Heart left ventricle (tissue), 16 donors: ENCODE measurements around the gene GALNTL6. TPM values are rescaled to one million over a fixed set of nuclear protein-coding genes. Genes with fewer than 3 reads are reported as not detected.

Experiments
- ATAC-seq, 4 donors: fragments of 200-7000 bp; cut with Tn5 transposase; one replicate each; pipeline ENCODE4 v1.9.1; 2020 to 2022; ENCODE audit warnings: moderate library complexity in 4 of 4, mild to moderate bottlenecking in 3 of 4, moderate number of reproducible peaks in 1 of 4
- DNase-seq, 5 donors: peaks; one replicate each; pipeline ENCODE4 v3.0.0-alpha.2; 2020
- H3K27ac ChIP-seq, 12 donors: fragments of 200-600 bp; sonication (generic) in 4 of 12; one replicate each; pipeline versions ENCODE4 v1.5.0 to v1.8.0; 2016 to 2022; ENCODE audit warnings: mild to moderate bottlenecking in 2 of 12
- H3K27me3 ChIP-seq, 9 donors: fragments of 200-600 bp; sonication (generic) in 2 of 9; one replicate each; pipeline versions ENCODE4 v1.5.1 to v1.8.0; 2016 to 2022; ENCODE audit warnings: mild to moderate bottlenecking in 3 of 9
- H3K36me3 ChIP-seq, 9 donors: fragments of 200-600 bp; sonication (generic) in 2 of 9; one replicate each; pipeline versions ENCODE4 v1.5.0 to v1.8.0; 2018 to 2022; ENCODE audit warnings: mild to moderate bottlenecking in 2 of 9
- H3K4me1 ChIP-seq, 12 donors: fragments of 200-600 bp; sonication (generic) in 4 of 12; one replicate each; pipeline versions ENCODE4 v1.5.0 to v1.8.0; 2016 to 2022; ENCODE audit warnings: mild to moderate bottlenecking in 3 of 12
- H3K4me3 ChIP-seq, 12 donors: fragments of 200-600 bp; sonication (generic) in 4 of 12; one replicate each; pipeline versions ENCODE4 v1.5.0 to v1.8.0; 2017 to 2022; ENCODE audit warnings: mild to moderate bottlenecking in 9 of 12, moderate library complexity in 4 of 12
- H3K9me3 ChIP-seq, 12 donors: fragments of 200-600 bp; sonication (generic) in 4 of 12; one replicate each; pipeline versions ENCODE4 v1.5.0 to v1.8.0; 2016 to 2022; ENCODE audit warnings: mild to moderate bottlenecking in 1 of 12
- CTCF ChIP-seq, 12 donors: fragments of 200-600 bp; sonication (generic) in 4 of 12; IDR thresholded peaks; one replicate each; pipeline versions ENCODE4 v1.5.0 to v1.8.0; 2018 to 2022; ENCODE audit warnings: antibody characterized with exemption in 12 of 12, mild to moderate bottlenecking in 5 of 12
- POLR2A ChIP-seq, 2 donors: fragments of 450-650 bp; IDR thresholded peaks; one replicate each; pipeline ENCODE4 v1.6.1; 2017; ENCODE audit warnings: antibody characterized with exemption in 2 of 2, mild to moderate bottlenecking in 2 of 2, moderate library complexity in 2 of 2
- WGBS, 4 donors: extraction: QIAGEN DNeasy Blood & Tissue Kit in 2 of 4; methylation state at CpG; one replicate each; pipeline versions ENCODE4 v1.1.5 to v1.1.7; 2013 to 2018; 5-methylcytosine and 5-hydroxymethylcytosine counted together
- intact Hi-C, 10 donors: fragments of 100-400 bp; cut with DNase I; formaldehyde crosslinking; loops; one replicate each; pipeline versions ENCODE4 v1.11.1 to v1.14.2; 2022
- polyA plus RNA-seq, 2 donors: library from polyadenylated mRNA; stranded (reverse); fragments of 200-250 nt; gene quantifications; one replicate each; pipeline ENCODE4 v1.2.3, GENCODE V29; 2013
- total RNA-seq, 9 donors: library from RNA; depleted of rRNA in 2 of 9; stranded (reverse); fragments of >200 nt in 2 of 9; fragmentation: NEBNext Ultra II Directional in 3 of 9; extraction: Animal tissue kit (Norgen Biotek cat#: 25700) in 3 of 9; gene quantifications; one replicate each; pipeline versions ENCODE4 v1.1.0 to v1.2.4, GENCODE V29; 2016 to 2023
- donor health status: ischemic (EF 13 %, LVEDD 7.1; RV severe dilation, severe dysfunction).
- donor health status: healthy with polysubstance abuse.
- donor health status: DM: no; HTN: yes; CAD: no.
- donor health status: DM: no; HTN: no; CAD: no.
- donor health status: ischemic (EF 25% LVEDD 6.9; RV normal size, moderate dysfunction).
- donor health status: ischemic (EF 25% LVEDD 5.7; RV mildly dilated, moderate dysfunction).
- donor health status: healthy.
- donor health status: DM: yes; HTN: yes; CAD: no.
- donor health status: ischemic (EF 35%, LVEDD 5.7; RV mildly dilated, moderate dysfunction).
- donor health status: nonischemic (EF 11% LVEDD 7.7; RV severe dilation, severe dysfunction).
- donor health status: DM: yes; HTN: yes; CAD: no.
- donor health status: PGD.
- donor health status: ischemic (EF 29% LVEDD 5.4; RV normal size, mild dysfunction).
- donor health status: nonischemic (EF 23%, LVEDD 6.1; RV moderate dilation, normal function).

Gene GALNTL6
- total and polyA plus RNA-seq, 11 donors = 0.33 to 0.52 TPM; not detected in 9

- DNase-seq = no peak
- ATAC-seq = no peak
- no peak overlapping the region for H3K27ac ChIP-seq
- intact Hi-C loops = loop anchor here in 1 of 10 donors (10.0 kb wide), 1 partner anchor 363 kb away; no protein-coding TSS in a partner anchor
- no peaks in the 10 kb centered on the region for H3K9me3 ChIP-seq
- TF ChIP-seq POLR2A (IDR thresholded peaks at IDR 0.05) (no peak), CTCF (IDR thresholded peaks at IDR 0.05) (no peak)
- no peak overlapping the region for H3K4me3 ChIP-seq
- no peaks in the 10 kb centered on the region for H3K36me3 ChIP-seq
- no peaks in the 10 kb centered on the region for H3K27me3 ChIP-seq
- WGBS, 4 donors = 36 to 44% (median 40%) methylated on average over 3 of the region's 3 CpGs
- H3K4me1 ChIP-seq = no peaks in the 10 kb centered on the region
Measured at GRCh38 chr4:172207886-172208285, 394.7 kb downstream of the GALNTL6 start.

GRCh38 chr4:172220679-172221078, 407.5 kb downstream of the GALNTL6 start:
- TF ChIP-seq CTCF (IDR thresholded peaks at IDR 0.05) = no peak
- no peak for TF ChIP-seq POLR2A (IDR thresholded peaks at IDR 0.05)
- WGBS, 4 donors = 0% methylated on average over 1 of the region's 1 CpG
- H3K4me1 ChIP-seq = no peaks in the 10 kb centered on the region
- no peak overlapping the region for H3K4me3 ChIP-seq
- H3K27ac ChIP-seq = no peak overlapping the region
- intact Hi-C loops = no loop called here
- ATAC-seq = no peak
- H3K36me3 ChIP-seq = no peaks in the 10 kb centered on the region
- DNase-seq = no peak
- no peaks in the 10 kb centered on the region for H3K9me3 ChIP-seq
- no peaks in the 10 kb centered on the region for H3K27me3 ChIP-seq

- no peak for ATAC-seq
- Histone ChIP-seq H3K4me1 (no peaks in the 10 kb centered on the region), H3K27ac (no peak overlapping the region), H3K36me3 (no peaks in the 10 kb centered on the region), H3K9me3 (no peaks in the 10 kb centered on the region), H3K4me3 (no peak overlapping the region), H3K27me3 (no peaks in the 10 kb centered on the region)
- no peak for TF ChIP-seq POLR2A (IDR thresholded peaks at IDR 0.05)
- no peak for TF ChIP-seq CTCF (IDR thresholded peaks at IDR 0.05)
- DNase-seq = no peak
- intact Hi-C loops = no loop called here
- 86 to 92% (median 90%) methylated on average over 5 of the region's 5 CpGs for WGBS, 4 donors
Measured at GRCh38 chr4:172225457-172225856, 412.3 kb downstream of the GALNTL6 start.

DNA sequence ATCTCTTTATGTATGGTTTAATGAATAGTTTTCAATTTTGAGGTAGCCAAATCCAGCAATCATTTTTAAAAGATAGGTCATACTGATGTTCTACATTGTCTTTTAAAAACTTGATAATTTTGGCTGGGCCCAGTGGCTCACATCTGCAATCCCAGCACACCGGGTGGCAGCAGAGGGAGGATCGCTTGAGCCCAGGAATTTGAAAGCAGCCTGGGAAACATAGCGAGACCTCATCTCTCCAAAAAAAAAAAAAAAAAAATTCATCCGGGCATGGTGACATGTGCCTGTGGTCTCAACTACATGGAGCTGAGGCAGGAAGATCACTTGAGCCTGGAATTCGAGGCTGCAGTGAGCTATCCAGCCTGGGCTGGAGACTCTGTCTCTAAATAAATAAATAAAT, 419.8 kb downstream of the GALNTL6 start:
- Histone ChIP-seq H3K9me3 (peaks cover 0 to 7% (median 0%) of the 10 kb centered on the region in 12 donors), H3K4me1 (no peaks in the 10 kb centered on the region), H3K27ac (no peak overlapping the region), H3K27me3 (no peaks in the 10 kb centered on the region), H3K4me3 (no peak overlapping the region), H3K36me3 (no peaks in the 10 kb centered on the region)
- DNase-seq (no peak), ATAC-seq (no peak)
- intact Hi-C loops = no loop called here
- whole genome bisulfite sequencing, 4 donors = 26 to 40% (median 38%) methylated on average over 5 of the region's 5 CpGs
- TF ChIP-seq POLR2A (IDR thresholded peaks at IDR 0.05) (no peak), CTCF (IDR thresholded peaks at IDR 0.05) (no peak)
